Epithelial cell of proximal tubule (primary cell): ENCODE results near the gene IL22RA1. TPM values are rescaled to one million over a fixed set of nuclear protein-coding genes. Genes with fewer than 3 reads are reported as not detected.

Source experiments
- DNase-seq: peaks from one replicate; pipeline ENCODE4 v3.0.0-alpha.2; 2011; ENCODE audit warnings: low read depth
- H3K4me3 ChIP-seq: 2 replicates; pipeline ENCODE4 v1.5.1; 2011; ENCODE audit warnings: low read depth, mild to moderate bottlenecking, low read length
- CTCF ChIP-seq: conservative IDR thresholded peaks from 2 replicates; pipeline ENCODE4 v1.5.1; 2012; ENCODE audit warnings: low read depth, mild to moderate bottlenecking, low read length
- total RNA-seq: library from RNA; depleted of rRNA; stranded (reverse); fragments of >200 nt; gene quantifications from 2 replicates; pipeline ENCODE4 v1.2.3, GENCODE V29; 2015

Gene IL22RA1
- total RNA-seq, 1 donor from 2014 or later, result not detected

DNA sequence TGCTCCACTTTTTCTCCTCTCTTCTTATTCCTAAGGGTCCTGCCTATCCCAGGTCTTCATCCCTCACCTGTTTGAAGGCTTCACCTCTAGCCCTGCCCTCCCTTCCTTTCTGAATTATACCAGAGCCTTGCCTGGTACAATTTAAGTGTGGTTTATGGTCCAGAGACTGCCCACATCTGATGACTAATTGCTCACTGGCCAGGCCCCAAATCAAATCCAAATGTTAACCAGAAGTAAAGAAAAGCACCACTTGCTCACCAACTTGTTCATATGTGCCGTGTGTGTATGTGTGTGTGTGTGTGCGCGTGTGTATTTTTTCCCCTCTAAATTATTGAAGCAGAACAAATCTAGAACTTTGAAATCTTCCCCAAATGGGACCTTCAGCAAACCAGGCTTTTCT, 57.4 kb downstream of the IL22RA1 start:
- no peak for DNase-seq
- no peak for TF ChIP-seq CTCF
- H3K4me3 ChIP-seq, result no peak overlapping the region

- no peak for TF ChIP-seq CTCF
- H3K4me3 ChIP-seq, result no peak overlapping the region
- no peak for DNase-seq
Observed at GRCh38 chr1:24085007-24085406, 57.9 kb downstream of the IL22RA1 start.

- no peak overlapping the region for H3K4me3 ChIP-seq
- TF ChIP-seq CTCF, result no peak
- DNase-seq, result no peak
Observed at GRCh38 chr1:24084050-24084449, 58.9 kb downstream of the IL22RA1 start.

DNA sequence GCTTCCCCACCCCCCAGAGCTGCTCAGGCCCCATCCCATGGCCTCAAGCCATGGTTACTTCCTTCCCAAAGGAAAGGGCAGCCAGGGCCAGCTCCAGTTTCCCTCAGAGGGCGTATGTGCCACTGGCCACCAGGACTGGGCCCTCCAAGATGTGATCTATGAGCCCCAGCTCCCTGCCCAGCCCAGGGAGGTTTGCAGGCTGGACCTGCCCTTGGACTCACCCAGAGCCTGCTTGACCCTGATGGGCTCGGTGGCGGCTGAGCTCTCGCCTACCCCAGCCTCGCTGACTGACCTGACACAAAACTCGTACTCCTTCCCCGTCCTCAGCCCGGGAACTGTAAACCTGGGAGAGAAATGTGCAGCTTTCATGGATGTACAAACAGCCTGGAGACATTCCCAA, 60.6 kb downstream of the IL22RA1 start:
- DNase-seq, result no peak
- no peak overlapping the region for H3K4me3 ChIP-seq
- TF ChIP-seq CTCF, result no peak

- H3K4me3 ChIP-seq, result no peak overlapping the region
- no peak for TF ChIP-seq CTCF
- no peak for DNase-seq
Observed at GRCh38 chr1:24081190-24081589, 61.8 kb downstream of the IL22RA1 start.

GRCh38 chr1:24080131-24080530, 62.8 kb downstream of the IL22RA1 start:
- no peak for TF ChIP-seq CTCF
- DNase-seq, result no peak
- H3K4me3 ChIP-seq, result no peak overlapping the region

GRCh38 chr1:24077278-24077978, 65.5 kb downstream of the IL22RA1 start:
- TF ChIP-seq CTCF, result no peak
- no peak overlapping the region for H3K4me3 ChIP-seq
- no peak for DNase-seq
